SK-N-SH (cell line): ENCODE measurements around the gene ZBED5. TPM values are rescaled to one million over a fixed set of nuclear protein-coding genes. Genes with fewer than 3 reads are reported as not detected.

Experiments used
- CTCF ChIA-PET: fragments of 300-600, 350-600 bp; formaldehyde crosslinking; extraction: SDS; loops from one replicate; lab custom pipeline; 2021; lab: Yijun Ruan, JAX
- POLR2A ChIA-PET: fragments of 350-600 bp; sonication (Branson Sonifier 250); formaldehyde crosslinking; extraction: SDS; loops from one replicate; lab custom pipeline; 2020; ENCODE audit warnings: antibody characterized with exemption, inconsistent platforms; lab: Yijun Ruan, JAX
- DNase-seq: peaks from one replicate; pipeline ENCODE4 v3.0.0; 2012
- H2AFZ ChIP-seq: fragments of 200-600 bp; sonication (generic); 2 replicates; pipeline ENCODE4 v1.8.1; 2016; ENCODE audit warnings: antibody characterized with exemption, mild to moderate bottlenecking, low read depth
- H3F3A ChIP-seq: fragments of 200-600 bp; sonication (generic); replicated peaks from 2 replicates; pipeline ENCODE3; 2016; ENCODE audit warnings: antibody characterized with exemption, mild to moderate bottlenecking; ENCODE audit not compliant: insufficient read depth
- H3K27ac ChIP-seq, 2 experiments: fragments of 200-500 bp in 1 of 2; fragments of 200-600 bp in 1 of 2; sonication (Bioruptor generic) in 1 of 2; sonication (generic), shearing (Covaris generic) in 1 of 2; 2 replicates each; pipeline versions ENCODE4 v1.5.1 to v1.6.1; 2014 to 2016; ENCODE audit warnings: low read depth in 2 of 2, inconsistent platforms in 1 of 2, low read length in 1 of 2, mild to moderate bottlenecking in 1 of 2, mixed read lengths in 1 of 2
- H3K27me3 ChIP-seq: fragments of 200-600 bp; sonication (generic), shearing (Covaris generic); 2 replicates; pipeline ENCODE4 v1.6.1; 2016; ENCODE audit warnings: mixed run types; ENCODE audit not compliant: insufficient read depth
- H3K36me3 ChIP-seq, 2 experiments: fragments of 200-500 bp in 1 of 2; fragments of 200-600 bp in 1 of 2; sonication (Bioruptor generic) in 1 of 2; sonication (generic) in 1 of 2; replicated peaks in 1 of 2; 2 replicates each; pipeline versions ENCODE3 to v1.5.1; 2014 to 2016; ENCODE audit warnings: low read length in 1 of 2, mild to moderate bottlenecking in 1 of 2; ENCODE audit not compliant: insufficient read depth in 2 of 2, control insufficient read depth in 1 of 2
- H3K4me1 ChIP-seq, 2 experiments: fragments of 200-500 bp in 1 of 2; fragments of 200-600 bp in 1 of 2; sonication (Bioruptor generic) in 1 of 2; sonication (generic), shearing (Covaris generic) in 1 of 2; 2 replicates each; pipeline versions ENCODE4 v1.5.1 to v1.6.1; 2014 to 2016; ENCODE audit warnings: low read depth in 1 of 2, low read length in 1 of 2, mixed run types in 1 of 2; ENCODE audit not compliant: insufficient read depth in 2 of 2, control insufficient read depth in 1 of 2
- H3K4me2 ChIP-seq: fragments of 200-600 bp; sonication (generic), shearing (Covaris generic); 2 replicates; pipeline ENCODE4 v1.6.1; 2017; ENCODE audit warnings: mixed run types
- H3K4me3 ChIP-seq, 2 experiments: fragments of 200-500 bp in 1 of 2; fragments of 200-600 bp in 1 of 2; sonication (Bioruptor generic) in 1 of 2; sonication (generic), shearing (Covaris generic) in 1 of 2; 2 replicates each; pipeline versions ENCODE4 v1.5.1 to v1.8.1; 2014 to 2016; ENCODE audit warnings: low read depth in 2 of 2, inconsistent platforms in 1 of 2, low read length in 1 of 2, mild to moderate bottlenecking in 1 of 2, mixed read lengths in 1 of 2, moderate library complexity in 1 of 2
- H3K79me2 ChIP-seq: fragments of 200-600 bp; sonication (generic); 2 replicates; pipeline ENCODE4 v1.8.1; 2017; ENCODE audit warnings: mild to moderate bottlenecking; ENCODE audit not compliant: insufficient read depth
- H3K9ac ChIP-seq: fragments of 200-600 bp; sonication (generic); 2 replicates; pipeline ENCODE4 v1.6.1; 2017; ENCODE audit warnings: mixed run types
- H3K9me2 ChIP-seq: fragments of 200-600 bp; sonication (generic); 2 replicates; pipeline ENCODE4 v1.6.1; 2017; ENCODE audit warnings: mixed run types
- H3K9me3 ChIP-seq: fragments of 200-600 bp; sonication (generic); 2 replicates; pipeline ENCODE4 v1.6.1; 2017; ENCODE audit warnings: mixed run types, mild to moderate bottlenecking, moderate library complexity
- H4K20me1 ChIP-seq: fragments of 200-600 bp; sonication (generic); 2 replicates; pipeline ENCODE4 v1.6.1; 2017; ENCODE audit warnings: mild to moderate bottlenecking, mixed run types; ENCODE audit not compliant: insufficient read depth
- CHD2 ChIP-seq: fragments of 150-350 bp; IDR thresholded peaks from 2 replicates; pipeline ENCODE4 v1.6.1; 2018; ENCODE audit warnings: low read length; ENCODE audit not compliant: partially characterized antibody
- ELF1 ChIP-seq: IDR thresholded peaks from 2 replicates; pipeline ENCODE4 v1.4.0; 2012
- FOXM1 ChIP-seq: IDR thresholded peaks from 2 replicates; pipeline ENCODE4 v1.4.0; 2012; ENCODE audit warnings: low read depth, mild to moderate bottlenecking
- GATA2 ChIP-seq: sonication (generic); formaldehyde crosslinking; IDR thresholded peaks from 2 replicates; pipeline ENCODE4 v1.5.0; 2020; ENCODE audit warnings: mild to moderate bottlenecking, missing genetic modification reagents
- MXI1 ChIP-seq: IDR thresholded peaks from 2 replicates; pipeline ENCODE4 v1.6.1; 2012; ENCODE audit warnings: mild to moderate bottlenecking, low read depth, low read length, improper control_type of control experiment
- RCOR1 ChIP-seq: fragments of 150-350 bp; IDR thresholded peaks from 2 replicates; pipeline ENCODE4 v1.6.1; 2017; ENCODE audit warnings: antibody characterized with exemption, low read length
- SMC3 ChIP-seq: IDR thresholded peaks from 2 replicates; pipeline ENCODE4 v1.6.1; 2012; ENCODE audit warnings: low read depth, low read length, improper control_type of control experiment
- TEAD4 ChIP-seq: IDR thresholded peaks from 2 replicates; pipeline ENCODE4 v1.4.0; 2012; ENCODE audit warnings: mild to moderate bottlenecking, borderline replicate concordance; ENCODE audit not compliant: insufficient read depth
- polyA plus RNA-seq, 3 experiments: library from polyadenylated mRNA; depleted of rRNA; stranded (reverse); fragments of >200 nt; gene quantifications; 2 replicates each; pipeline ENCODE4 v1.2.3, GENCODE V29; 2012
- TF ChIP-seq, protein P1 (sequence below): IDR thresholded peaks from 2 replicates; pipeline ENCODE4; 2012
- TF ChIP-seq, protein P2 (sequence below): fragments of 150-350 bp; IDR thresholded peaks from 2 replicates; pipeline ENCODE4 v1.6.1; 2017; ENCODE audit warnings: antibody characterized with exemption, low read length, low read depth, borderline replicate concordance
- TF ChIP-seq, protein P3 (sequence below): fragments of 150-350 bp; IDR thresholded peaks from 2 replicates; pipeline ENCODE4 v1.6.1; 2016; ENCODE audit warnings: mild to moderate bottlenecking, low read depth, low read length
- TF ChIP-seq, protein P4 (sequence below): IDR thresholded peaks from 2 replicates; pipeline ENCODE4 v1.4.0; 2012; ENCODE audit warnings: low read depth, borderline replicate concordance
- TF ChIP-seq, protein P5 (sequence below): fragments of 200-600 bp; sonication (generic); IDR thresholded peaks from 2 replicates; pipeline ENCODE4 v1.6.1; 2017; ENCODE audit warnings: antibody characterized with exemption, mild to moderate bottlenecking, moderate library complexity

The ZBED5 gene
- polyA plus RNA-seq, 1 of the 3 experiments (the other 2 are of a cell fraction) = 23.5 TPM

DNA sequence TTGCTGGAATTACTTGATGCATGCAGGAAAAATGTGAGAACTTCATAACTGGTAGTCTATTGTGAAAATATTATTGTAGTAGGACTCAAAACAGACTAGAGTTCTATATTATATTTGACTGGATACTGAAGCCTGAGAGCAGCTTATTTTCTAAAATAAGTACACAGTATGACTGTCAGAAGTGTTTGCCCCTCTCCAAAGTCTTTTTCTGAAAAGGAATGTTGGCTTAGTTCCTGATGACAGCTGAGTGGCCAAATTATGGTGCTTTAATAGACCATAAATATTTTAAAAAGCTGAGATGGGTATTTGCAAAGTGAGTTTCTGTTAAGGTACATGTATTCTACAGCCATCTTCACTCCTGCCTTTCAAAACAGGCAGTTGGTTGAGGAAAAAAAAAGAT is 13.1 kb downstream of the ZBED5 start:
- no peaks in the 10 kb centered on the region for H3K9me3 ChIP-seq
- H3K27ac ChIP-seq = no peak overlapping the region
- POLR2A ChIA-PET = no interaction called here
- peaks cover 9% of the 10 kb centered on the region for H3F3A ChIP-seq
- H3K4me2 ChIP-seq = no peak overlapping the region
- no peaks in the 10 kb centered on the region for H3K9me2 ChIP-seq
- no peaks in the 10 kb centered on the region for H4K20me1 ChIP-seq
- H3K36me3 ChIP-seq = peaks cover 0 to 5% of the 10 kb centered on the region in 2 experiments
- H3K9ac ChIP-seq = no peak overlapping the region
- no peaks in the 10 kb centered on the region for H3K4me1 ChIP-seq
- no peak overlapping the region for H2AFZ ChIP-seq
- CTCF ChIA-PET = interaction anchor here (1.1 kb wide), 1 partner anchor 13 kb away, joined by 4 read pairs; the partner anchor contains the start of gene ZBED5
- no peak for DNase-seq
- no peaks in the 10 kb centered on the region for H3K27me3 ChIP-seq
- TF ChIP-seq, protein P1, sequence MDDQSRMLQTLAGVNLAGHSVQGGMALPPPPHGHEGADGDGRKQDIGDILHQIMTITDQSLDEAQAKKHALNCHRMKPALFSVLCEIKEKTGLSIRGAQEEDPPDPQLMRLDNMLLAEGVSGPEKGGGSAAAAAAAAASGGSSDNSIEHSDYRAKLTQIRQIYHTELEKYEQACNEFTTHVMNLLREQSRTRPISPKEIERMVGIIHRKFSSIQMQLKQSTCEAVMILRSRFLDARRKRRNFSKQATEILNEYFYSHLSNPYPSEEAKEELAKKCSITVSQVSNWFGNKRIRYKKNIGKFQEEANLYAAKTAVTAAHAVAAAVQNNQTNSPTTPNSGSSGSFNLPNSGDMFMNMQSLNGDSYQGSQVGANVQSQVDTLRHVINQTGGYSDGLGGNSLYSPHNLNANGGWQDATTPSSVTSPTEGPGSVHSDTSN = no peak
- no peak for TF ChIP-seq SMC3
- TF ChIP-seq, protein P2, sequence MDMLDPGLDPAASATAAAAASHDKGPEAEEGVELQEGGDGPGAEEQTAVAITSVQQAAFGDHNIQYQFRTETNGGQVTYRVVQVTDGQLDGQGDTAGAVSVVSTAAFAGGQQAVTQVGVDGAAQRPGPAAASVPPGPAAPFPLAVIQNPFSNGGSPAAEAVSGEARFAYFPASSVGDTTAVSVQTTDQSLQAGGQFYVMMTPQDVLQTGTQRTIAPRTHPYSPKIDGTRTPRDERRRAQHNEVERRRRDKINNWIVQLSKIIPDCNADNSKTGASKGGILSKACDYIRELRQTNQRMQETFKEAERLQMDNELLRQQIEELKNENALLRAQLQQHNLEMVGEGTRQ = no peak
- TF ChIP-seq, protein P3, sequence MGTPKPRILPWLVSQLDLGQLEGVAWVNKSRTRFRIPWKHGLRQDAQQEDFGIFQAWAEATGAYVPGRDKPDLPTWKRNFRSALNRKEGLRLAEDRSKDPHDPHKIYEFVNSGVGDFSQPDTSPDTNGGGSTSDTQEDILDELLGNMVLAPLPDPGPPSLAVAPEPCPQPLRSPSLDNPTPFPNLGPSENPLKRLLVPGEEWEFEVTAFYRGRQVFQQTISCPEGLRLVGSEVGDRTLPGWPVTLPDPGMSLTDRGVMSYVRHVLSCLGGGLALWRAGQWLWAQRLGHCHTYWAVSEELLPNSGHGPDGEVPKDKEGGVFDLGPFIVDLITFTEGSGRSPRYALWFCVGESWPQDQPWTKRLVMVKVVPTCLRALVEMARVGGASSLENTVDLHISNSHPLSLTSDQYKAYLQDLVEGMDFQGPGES = no peak
- no peak for TF ChIP-seq GATA2 (CRISPR knock-in tag)
- no peak for TF ChIP-seq MXI1
- no peak for TF ChIP-seq TEAD4
- TF ChIP-seq, protein P4, sequence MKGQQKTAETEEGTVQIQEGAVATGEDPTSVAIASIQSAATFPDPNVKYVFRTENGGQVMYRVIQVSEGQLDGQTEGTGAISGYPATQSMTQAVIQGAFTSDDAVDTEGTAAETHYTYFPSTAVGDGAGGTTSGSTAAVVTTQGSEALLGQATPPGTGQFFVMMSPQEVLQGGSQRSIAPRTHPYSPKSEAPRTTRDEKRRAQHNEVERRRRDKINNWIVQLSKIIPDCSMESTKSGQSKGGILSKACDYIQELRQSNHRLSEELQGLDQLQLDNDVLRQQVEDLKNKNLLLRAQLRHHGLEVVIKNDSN = no peak
- TF ChIP-seq FOXM1 = no peak
- no peak for TF ChIP-seq ELF1
- TF ChIP-seq, protein P5, sequence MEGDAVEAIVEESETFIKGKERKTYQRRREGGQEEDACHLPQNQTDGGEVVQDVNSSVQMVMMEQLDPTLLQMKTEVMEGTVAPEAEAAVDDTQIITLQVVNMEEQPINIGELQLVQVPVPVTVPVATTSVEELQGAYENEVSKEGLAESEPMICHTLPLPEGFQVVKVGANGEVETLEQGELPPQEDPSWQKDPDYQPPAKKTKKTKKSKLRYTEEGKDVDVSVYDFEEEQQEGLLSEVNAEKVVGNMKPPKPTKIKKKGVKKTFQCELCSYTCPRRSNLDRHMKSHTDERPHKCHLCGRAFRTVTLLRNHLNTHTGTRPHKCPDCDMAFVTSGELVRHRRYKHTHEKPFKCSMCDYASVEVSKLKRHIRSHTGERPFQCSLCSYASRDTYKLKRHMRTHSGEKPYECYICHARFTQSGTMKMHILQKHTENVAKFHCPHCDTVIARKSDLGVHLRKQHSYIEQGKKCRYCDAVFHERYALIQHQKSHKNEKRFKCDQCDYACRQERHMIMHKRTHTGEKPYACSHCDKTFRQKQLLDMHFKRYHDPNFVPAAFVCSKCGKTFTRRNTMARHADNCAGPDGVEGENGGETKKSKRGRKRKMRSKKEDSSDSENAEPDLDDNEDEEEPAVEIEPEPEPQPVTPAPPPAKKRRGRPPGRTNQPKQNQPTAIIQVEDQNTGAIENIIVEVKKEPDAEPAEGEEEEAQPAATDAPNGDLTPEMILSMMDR = no peak
- no peak for TF ChIP-seq RCOR1
- TF ChIP-seq CHD2 = no peak
- no peaks in the 10 kb centered on the region for H3K79me2 ChIP-seq
- H3K4me3 ChIP-seq = no peak overlapping the region
